Measurements from ENCODE around the gene PRKN.

Gene PRKN

GRCh38 chr6:162674452-162674851 is 53.1 kb downstream of the PRKN start:
- Histone ChIP-seq H3K9me3 (ENCODE audit: insufficient read depth, low read depth, low read length) (no peaks in the 10 kb centered on the region), H3K9ac (ENCODE audit: low read depth, low read length) (no peak overlapping the region), H3K36me3 (ENCODE audit: insufficient read depth, low read depth, low read length) (no peaks in the 10 kb centered on the region), H3K27ac (ENCODE audit: low read length) (no peak overlapping the region), H3K4me1 (ENCODE audit: insufficient read depth, low read length) (no peaks in the 10 kb centered on the region), H3K4me3 (ENCODE audit: low read length) (no peak overlapping the region), H3K27me3 (ENCODE audit: insufficient read depth, low read length) (no peaks in the 10 kb centered on the region)

- Histone ChIP-seq H3K9ac (ENCODE audit: low read depth, low read length) (no peak overlapping the region), H3K4me1 (ENCODE audit: insufficient read depth, low read length) (no peaks in the 10 kb centered on the region)
Measured at GRCh38 chr6:162671580-162672165, 55.9 kb downstream of the PRKN start.

GRCh38 chr6:162670345-162670744 is 57.2 kb downstream of the PRKN start:
- H3K4me3 ChIP-seq (ENCODE audit: low read length) = no peak overlapping the region
- no peak overlapping the region for H3K27ac ChIP-seq (ENCODE audit: low read length)
- no peaks in the 10 kb centered on the region for H3K36me3 ChIP-seq (ENCODE audit: insufficient read depth, low read depth, low read length)
- H3K27me3 ChIP-seq (ENCODE audit: insufficient read depth, low read length) = no peaks in the 10 kb centered on the region
- no peaks in the 10 kb centered on the region for H3K9me3 ChIP-seq (ENCODE audit: insufficient read depth, low read depth, low read length)
- no peaks in the 10 kb centered on the region for H3K4me1 ChIP-seq (ENCODE audit: insufficient read depth, low read length)
- H3K9ac ChIP-seq (ENCODE audit: low read depth, low read length) = no peak overlapping the region

More at GRCh38 chr6:162671580-162672165, 55.9 kb downstream of the PRKN start:
- no peaks in the 10 kb centered on the region for H3K27me3 ChIP-seq (ENCODE audit: insufficient read depth, low read length)
- H3K27ac ChIP-seq (ENCODE audit: low read length) = no peak overlapping the region
- no peaks in the 10 kb centered on the region for H3K9me3 ChIP-seq (ENCODE audit: insufficient read depth, low read depth, low read length)
- H3K36me3 ChIP-seq (ENCODE audit: insufficient read depth, low read depth, low read length) = no peaks in the 10 kb centered on the region
- H3K4me3 ChIP-seq (ENCODE audit: low read length) = no peak overlapping the region

GRCh38 chr6:162666246-162666645 is 61.3 kb downstream of the PRKN start:
- Histone ChIP-seq H3K27ac (ENCODE audit: low read length) (no peak overlapping the region), H3K4me1 (ENCODE audit: insufficient read depth, low read length) (no peaks in the 10 kb centered on the region), H3K9ac (ENCODE audit: low read depth, low read length) (no peak overlapping the region), H3K4me3 (ENCODE audit: low read length) (no peak overlapping the region), H3K27me3 (ENCODE audit: insufficient read depth, low read length) (no peaks in the 10 kb centered on the region), H3K9me3 (ENCODE audit: insufficient read depth, low read depth, low read length) (no peaks in the 10 kb centered on the region), H3K36me3 (ENCODE audit: insufficient read depth, low read depth, low read length) (no peaks in the 10 kb centered on the region)

- Histone ChIP-seq H3K9me3 (ENCODE audit: insufficient read depth, low read depth, low read length) (no peaks in the 10 kb centered on the region), H3K4me1 (ENCODE audit: insufficient read depth, low read length) (no peaks in the 10 kb centered on the region), H3K27ac (ENCODE audit: low read length) (no peak overlapping the region), H3K9ac (ENCODE audit: low read depth, low read length) (no peak overlapping the region), H3K4me3 (ENCODE audit: low read length) (no peak overlapping the region), H3K27me3 (ENCODE audit: insufficient read depth, low read length) (no peaks in the 10 kb centered on the region), H3K36me3 (ENCODE audit: insufficient read depth, low read depth, low read length) (no peaks in the 10 kb centered on the region)
Measured at GRCh38 chr6:162653808-162654207, 73.8 kb downstream of the PRKN start.

GRCh38 chr6:162651505-162651904 is 76.1 kb downstream of the PRKN start:
- no peaks in the 10 kb centered on the region for H3K36me3 ChIP-seq (ENCODE audit: insufficient read depth, low read depth, low read length)
- H3K4me3 ChIP-seq (ENCODE audit: low read length) = no peak overlapping the region
- H3K27me3 ChIP-seq (ENCODE audit: insufficient read depth, low read length) = no peaks in the 10 kb centered on the region
- H3K27ac ChIP-seq (ENCODE audit: low read length) = no peak overlapping the region
- H3K9ac ChIP-seq (ENCODE audit: low read depth, low read length) = no peak overlapping the region
- no peaks in the 10 kb centered on the region for H3K9me3 ChIP-seq (ENCODE audit: insufficient read depth, low read depth, low read length)
- H3K4me1 ChIP-seq (ENCODE audit: insufficient read depth, low read length) = no peaks in the 10 kb centered on the region

- no peaks in the 10 kb centered on the region for H3K9me3 ChIP-seq (ENCODE audit: insufficient read depth, low read depth, low read length)
- no peaks in the 10 kb centered on the region for H3K4me1 ChIP-seq (ENCODE audit: insufficient read depth, low read length)
- H3K9ac ChIP-seq (ENCODE audit: low read depth, low read length) = no peak overlapping the region
- no peaks in the 10 kb centered on the region for H3K36me3 ChIP-seq (ENCODE audit: insufficient read depth, low read depth, low read length)
- H3K27me3 ChIP-seq (ENCODE audit: insufficient read depth, low read length) = no peaks in the 10 kb centered on the region
- H3K27ac ChIP-seq (ENCODE audit: low read length) = no peak overlapping the region
- H3K4me3 ChIP-seq (ENCODE audit: low read length) = no peak overlapping the region
Measured at GRCh38 chr6:162649271-162649670, 78.3 kb downstream of the PRKN start.

- Histone ChIP-seq H3K27ac (ENCODE audit: low read length) (no peak overlapping the region), H3K9ac (ENCODE audit: low read depth, low read length) (no peak overlapping the region), H3K4me1 (ENCODE audit: insufficient read depth, low read length) (no peaks in the 10 kb centered on the region), H3K9me3 (ENCODE audit: insufficient read depth, low read depth, low read length) (no peaks in the 10 kb centered on the region), H3K36me3 (ENCODE audit: insufficient read depth, low read depth, low read length) (no peaks in the 10 kb centered on the region), H3K4me3 (ENCODE audit: low read length) (no peak overlapping the region), H3K27me3 (ENCODE audit: insufficient read depth, low read length) (no peaks in the 10 kb centered on the region)
Measured at GRCh38 chr6:162644153-162644552, 83.4 kb downstream of the PRKN start.

GRCh38 chr6:162640756-162641155 is 86.8 kb downstream of the PRKN start:
- no peak overlapping the region for H3K9ac ChIP-seq (ENCODE audit: low read depth, low read length)

GRCh38 chr6:162639951-162640350 is 87.6 kb downstream of the PRKN start:
- H3K27me3 ChIP-seq (ENCODE audit: insufficient read depth, low read length) = no peaks in the 10 kb centered on the region
- H3K9me3 ChIP-seq (ENCODE audit: insufficient read depth, low read depth, low read length) = no peaks in the 10 kb centered on the region
- H3K9ac ChIP-seq (ENCODE audit: low read depth, low read length) = no peak overlapping the region
- H3K27ac ChIP-seq (ENCODE audit: low read length) = no peak overlapping the region
- H3K4me1 ChIP-seq (ENCODE audit: insufficient read depth, low read length) = no peaks in the 10 kb centered on the region
- no peak overlapping the region for H3K4me3 ChIP-seq (ENCODE audit: low read length)
- no peaks in the 10 kb centered on the region for H3K36me3 ChIP-seq (ENCODE audit: insufficient read depth, low read depth, low read length)

More at GRCh38 chr6:162640756-162641155, 86.8 kb downstream of the PRKN start:
- Histone ChIP-seq H3K9me3 (ENCODE audit: insufficient read depth, low read depth, low read length) (no peaks in the 10 kb centered on the region), H3K27ac (ENCODE audit: low read length) (no peak overlapping the region), H3K27me3 (ENCODE audit: insufficient read depth, low read length) (no peaks in the 10 kb centered on the region), H3K4me3 (ENCODE audit: low read length) (no peak overlapping the region), H3K36me3 (ENCODE audit: insufficient read depth, low read depth, low read length) (no peaks in the 10 kb centered on the region), H3K4me1 (ENCODE audit: insufficient read depth, low read length) (no peaks in the 10 kb centered on the region)

GRCh38 chr6:162638931-162639574 is 88.5 kb downstream of the PRKN start:
- Histone ChIP-seq H3K9ac (ENCODE audit: low read depth, low read length) (no peak overlapping the region), H3K9me3 (ENCODE audit: insufficient read depth, low read depth, low read length) (no peaks in the 10 kb centered on the region), H3K4me3 (ENCODE audit: low read length) (no peak overlapping the region), H3K36me3 (ENCODE audit: insufficient read depth, low read depth, low read length) (no peaks in the 10 kb centered on the region), H3K27me3 (ENCODE audit: insufficient read depth, low read length) (no peaks in the 10 kb centered on the region), H3K4me1 (ENCODE audit: insufficient read depth, low read length) (no peaks in the 10 kb centered on the region), H3K27ac (ENCODE audit: low read length) (no peak overlapping the region)

- H3K9ac ChIP-seq (ENCODE audit: low read depth, low read length) = no peak overlapping the region
- no peaks in the 10 kb centered on the region for H3K27me3 ChIP-seq (ENCODE audit: insufficient read depth, low read length)
- no peaks in the 10 kb centered on the region for H3K9me3 ChIP-seq (ENCODE audit: insufficient read depth, low read depth, low read length)
- H3K36me3 ChIP-seq (ENCODE audit: insufficient read depth, low read depth, low read length) = no peaks in the 10 kb centered on the region
- no peak overlapping the region for H3K4me3 ChIP-seq (ENCODE audit: low read length)
- H3K27ac ChIP-seq (ENCODE audit: low read length) = no peak overlapping the region
- H3K4me1 ChIP-seq (ENCODE audit: insufficient read depth, low read length) = no peaks in the 10 kb centered on the region
Measured at GRCh38 chr6:162637317-162637716, 90.2 kb downstream of the PRKN start.

Measured in iPS-20b (cell line).